ENCODE measurements around the gene ANKRD2.

ANKRD2 gene

GRCh38 chr10:97596101-97597082 lies 23.8 kb downstream of the ANKRD2 start:
- peak; percentile 87 for DNase-seq (ENCODE audit: low spot score)

- no peak for DNase-seq (ENCODE audit: low spot score)
These were observed 25.2 kb downstream of the ANKRD2 start for GRCh38 chr10:97597778-97598177.

GRCh38 chr10:97598407-97599271 lies 26.1 kb downstream of the ANKRD2 start:
- DNase-seq (ENCODE audit: low spot score), result no peak

- DNase-seq (ENCODE audit: low spot score), result no peak
These were observed 26.7 kb downstream of the ANKRD2 start for GRCh38 chr10:97599272-97599619.

- DNase-seq (ENCODE audit: low spot score), result no peak
These were observed 28.0 kb downstream of the ANKRD2 start for GRCh38 chr10:97600616-97601015.

- no peak for DNase-seq (ENCODE audit: low spot score)
These were observed 29.0 kb downstream of the ANKRD2 start for GRCh38 chr10:97601268-97602215.

GRCh38 chr10:97607095-97607636 lies 34.6 kb downstream of the ANKRD2 start:
- DNase-seq (ENCODE audit: low spot score), result no peak

GRCh38 chr10:97608991-97609561 lies 36.5 kb downstream of the ANKRD2 start:
- DNase-seq (ENCODE audit: low spot score), result no peak

- no peak for DNase-seq (ENCODE audit: low spot score)
These were observed 38.9 kb downstream of the ANKRD2 start for GRCh38 chr10:97611473-97611872.

- DNase-seq (ENCODE audit: low spot score), result peak; percentile 77
These were observed 39.8 kb downstream of the ANKRD2 start for GRCh38 chr10:97612386-97612785.

GRCh38 chr10:97618285-97618684 lies 45.7 kb downstream of the ANKRD2 start:
- DNase-seq (ENCODE audit: low spot score), result no peak

GRCh38 chr10:97618733-97619132 lies 46.2 kb downstream of the ANKRD2 start:
- DNase-seq (ENCODE audit: low spot score), result no peak

- no peak for DNase-seq (ENCODE audit: low spot score)
These were observed 50.7 kb downstream of the ANKRD2 start for GRCh38 chr10:97623277-97623676.

GRCh38 chr10:97627731-97628130 lies 55.2 kb downstream of the ANKRD2 start:
- no peak for DNase-seq (ENCODE audit: low spot score)

- no peak for DNase-seq (ENCODE audit: low spot score)
These were observed 55.6 kb downstream of the ANKRD2 start for GRCh38 chr10:97628228-97628627.

- DNase-seq (ENCODE audit: low spot score), result no peak
These were observed 56.7 kb downstream of the ANKRD2 start for GRCh38 chr10:97629289-97629688.

- no peak for DNase-seq (ENCODE audit: low spot score)
These were observed 58.5 kb downstream of the ANKRD2 start for GRCh38 chr10:97631098-97631497.

- peak; percentile 97 for DNase-seq (ENCODE audit: low spot score)
These were observed 60.6 kb downstream of the ANKRD2 start, which contains the start of gene MORN4 for GRCh38 chr10:97632949-97633884. Gene MORN4, minus strand, starts transcription at chr10:97633500. Its CDS starts 13,847 bp downstream, at chr10:97619653.
